GM19328 (cell line): Measurements from ENCODE around the gene APH1A.
"Not testable (repeated sequence)": the region's sequence is repeated elsewhere in the genome, so short reads cannot be mapped to it uniquely, and the experiment has no call there.

Experiments used
- ATAC-seq: cut with Tn5 transposase; IDR thresholded peaks from one replicate; pipeline ENCODE4 v1.9.1; 2021; ENCODE audit warnings: mild to moderate bottlenecking, moderate library complexity; ENCODE audit not compliant: unreplicated experiment

APH1A gene

DNA sequence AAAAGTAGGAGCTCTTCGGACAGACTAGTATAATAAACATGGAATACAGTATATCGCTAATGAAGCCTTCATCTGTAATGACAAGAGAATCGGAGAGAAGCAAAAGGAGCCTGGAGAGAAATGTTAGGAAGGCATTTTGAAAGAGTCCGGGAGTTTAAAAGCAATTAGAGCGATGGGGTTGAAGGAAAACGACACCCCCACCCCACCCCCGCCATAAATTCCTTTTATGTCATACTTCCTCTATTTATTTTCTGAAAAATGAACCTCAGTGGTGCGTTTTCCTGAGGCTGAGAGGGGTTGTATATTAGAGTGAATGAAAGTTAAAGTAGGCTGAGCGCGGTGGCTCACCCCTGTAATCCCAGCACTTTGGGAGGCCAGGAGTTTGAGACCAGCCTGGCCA, 635 bp upstream of the APH1A start:
- ATAC-seq: no peak

DNA sequence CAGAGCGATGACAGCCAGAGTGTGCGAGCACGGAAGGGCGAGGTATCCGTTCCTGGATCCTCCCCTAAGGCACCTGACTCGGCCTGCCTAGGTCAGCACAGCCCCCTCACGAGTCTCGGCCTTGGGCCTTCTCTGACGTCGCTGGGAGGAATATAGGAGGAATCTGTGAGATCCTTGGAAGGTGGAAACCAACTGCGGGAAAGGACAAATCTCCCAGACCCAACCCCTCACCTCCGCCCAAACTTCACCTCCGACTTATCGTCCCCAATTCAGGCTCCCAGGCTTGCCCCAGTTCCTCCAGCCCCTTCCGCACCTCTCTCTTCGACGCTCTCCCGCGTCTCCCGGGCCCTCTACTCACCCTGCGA, 494 bp downstream of the APH1A start:
- ATAC-seq: no peak

DNA sequence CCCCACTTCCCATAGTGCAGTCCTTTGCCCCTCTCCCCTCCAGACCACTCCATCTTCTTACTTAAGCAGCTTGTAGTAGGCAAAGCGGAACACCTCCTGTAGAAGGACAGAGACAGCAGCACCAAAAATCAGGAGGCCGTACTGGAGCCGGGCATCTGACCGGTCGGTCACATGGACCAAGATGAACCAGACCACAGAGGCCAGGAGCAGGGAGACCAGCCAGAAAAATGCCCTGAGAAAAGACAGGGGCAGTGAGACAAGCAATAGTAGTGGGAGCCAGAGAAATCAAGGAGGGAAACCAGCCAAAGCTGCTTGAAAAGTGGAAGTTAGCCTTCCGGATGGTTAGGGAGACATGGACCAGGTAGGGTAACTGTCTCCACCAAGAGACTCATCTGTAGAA, 920 bp downstream of the APH1A start:
- no peak for ATAC-seq

DNA sequence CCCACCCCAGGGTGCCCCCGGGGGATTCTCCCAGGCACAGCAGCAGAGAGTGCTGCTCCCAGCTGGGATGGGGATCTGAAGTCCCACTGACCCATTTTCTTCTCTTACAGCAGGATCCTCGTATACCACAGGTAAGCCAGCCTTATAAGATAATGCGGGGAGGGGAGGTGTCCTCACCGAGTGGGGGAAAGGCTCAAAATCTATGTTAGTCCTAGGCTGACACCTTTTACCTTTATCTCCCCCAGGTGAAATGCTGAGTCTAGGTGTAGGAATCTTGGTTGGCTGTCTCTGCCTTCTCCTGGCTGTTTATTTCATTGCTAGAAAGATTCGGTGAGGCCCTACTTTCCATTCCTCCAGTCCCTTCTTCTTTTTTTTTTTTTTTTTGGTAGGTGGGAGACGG, 5.3 kb downstream of the APH1A start:
- ATAC-seq: no peak

DNA sequence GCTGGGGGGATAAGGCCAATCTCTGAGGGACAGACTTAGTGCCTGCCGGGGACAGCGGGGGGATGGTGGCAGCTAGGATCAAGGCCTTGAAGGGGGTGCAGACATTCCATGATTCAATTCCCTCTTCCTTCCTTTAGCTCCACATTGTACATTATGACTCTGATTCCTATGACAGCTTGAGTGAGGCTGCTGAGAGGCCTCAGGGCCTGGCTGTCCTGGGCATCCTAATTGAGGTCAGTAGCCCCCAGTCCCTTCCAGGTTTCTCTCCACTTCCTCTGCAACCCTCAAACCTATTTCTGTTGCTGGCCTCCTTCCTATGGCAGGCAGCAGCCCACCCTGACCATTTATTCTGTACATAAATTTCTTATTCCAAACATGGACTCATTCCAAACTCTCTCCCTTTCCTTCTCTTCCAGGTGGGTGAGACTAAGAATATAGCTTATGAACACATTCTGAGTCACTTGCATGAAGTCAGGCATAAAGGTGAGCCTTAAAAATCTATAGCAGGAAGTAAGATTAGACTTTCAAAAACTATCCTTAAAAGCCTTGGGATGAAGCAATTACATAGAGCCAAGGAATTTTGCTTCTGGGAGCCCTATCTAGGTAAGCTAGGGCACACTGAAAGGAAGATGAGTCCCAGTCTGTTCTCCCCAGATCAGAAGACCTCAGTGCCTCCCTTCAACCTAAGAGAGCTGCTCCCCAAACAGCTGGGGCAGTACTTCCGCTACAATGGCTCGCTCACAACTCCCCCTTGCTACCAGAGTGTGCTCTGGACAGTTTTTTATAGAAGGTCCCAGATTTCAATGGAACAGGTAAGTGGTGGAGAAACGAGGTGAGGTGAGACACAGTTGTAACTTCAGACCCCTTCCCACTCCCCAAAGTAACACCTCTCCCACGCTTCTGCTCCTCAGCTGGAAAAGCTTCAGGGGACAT, 6.2 kb downstream of the APH1A start:
- ATAC-seq: no peak

DNA sequence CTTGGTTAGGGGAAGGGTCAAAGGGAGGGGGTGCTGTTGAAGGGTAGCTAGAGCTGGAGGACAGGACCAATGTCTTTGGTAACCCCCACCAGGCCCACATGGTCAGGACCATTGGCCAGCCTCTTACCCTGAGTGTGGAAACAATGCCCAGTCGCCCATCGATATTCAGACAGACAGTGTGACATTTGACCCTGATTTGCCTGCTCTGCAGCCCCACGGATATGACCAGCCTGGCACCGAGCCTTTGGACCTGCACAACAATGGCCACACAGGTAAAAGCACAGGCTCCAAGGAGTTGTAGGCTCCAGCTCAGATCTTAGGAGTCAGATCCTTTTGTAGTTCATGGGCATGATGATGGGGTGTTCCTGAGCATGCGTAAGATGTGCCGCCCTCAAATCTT, 7.4 kb downstream of the APH1A start:
- ATAC-seq: no peak

DNA sequence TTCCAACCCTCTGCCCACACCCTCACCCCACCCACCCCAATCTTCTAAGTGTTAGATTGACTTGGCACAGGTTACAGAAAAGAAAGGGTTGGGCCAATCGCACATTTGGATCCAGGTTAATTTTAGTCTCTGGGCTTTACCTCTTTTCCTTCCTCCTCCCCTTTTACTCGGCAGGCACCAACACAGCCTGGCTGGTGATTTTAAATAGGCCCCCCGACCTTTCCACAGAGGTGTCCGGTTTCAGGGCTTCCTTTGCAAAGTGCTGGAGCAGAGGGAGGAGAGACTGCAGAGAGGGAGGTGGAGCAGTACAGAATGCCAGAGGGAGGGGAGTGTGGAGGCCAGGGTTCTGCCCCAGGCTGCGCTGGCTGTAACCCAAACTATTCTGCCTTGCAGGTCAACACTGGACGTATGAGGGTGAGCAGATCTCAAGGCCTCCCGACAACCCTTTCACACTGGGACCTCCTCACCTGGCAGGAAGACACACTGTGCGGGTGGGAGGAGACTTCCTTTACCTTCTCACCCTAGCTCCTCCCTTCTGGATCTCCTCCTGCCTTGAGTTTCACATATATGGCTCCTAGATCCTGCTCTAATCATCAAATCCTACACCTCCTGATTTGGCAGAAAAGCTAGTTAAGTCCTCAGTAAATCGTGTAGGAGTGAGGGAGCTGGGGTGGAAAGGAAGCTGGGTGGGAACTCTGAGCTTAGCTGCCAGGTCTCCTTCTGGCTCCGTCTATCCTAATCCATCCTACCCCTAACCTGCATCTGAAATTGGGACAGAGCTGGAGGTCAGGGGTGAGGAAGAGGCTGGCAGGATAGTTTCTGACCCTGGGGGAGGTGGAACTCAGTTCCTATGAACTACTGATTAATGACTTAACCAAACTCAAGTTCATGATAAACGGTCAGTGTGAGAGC, 8.8 kb downstream of the APH1A start:
- no peak for ATAC-seq

DNA sequence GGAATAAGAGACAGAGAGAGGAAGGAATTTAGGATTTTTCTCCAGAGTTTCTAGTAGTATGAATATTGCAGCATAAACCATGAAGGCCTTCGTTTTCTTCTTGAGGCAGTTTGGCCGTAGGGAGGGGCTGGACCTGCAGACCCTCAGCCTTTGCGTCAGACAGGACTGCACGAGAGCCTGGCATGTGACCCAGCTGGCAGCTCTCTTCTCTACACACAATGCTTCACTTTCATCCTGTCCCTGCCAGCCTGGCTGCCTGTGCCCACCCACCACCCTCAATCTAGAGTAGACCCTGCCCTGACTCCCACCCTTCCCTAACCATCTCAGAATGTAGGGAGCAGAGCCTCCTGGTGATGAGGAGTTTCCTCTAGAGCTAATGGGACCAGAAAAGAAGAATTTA, 9.6 kb downstream of the APH1A start:
- ATAC-seq: no peak

DNA sequence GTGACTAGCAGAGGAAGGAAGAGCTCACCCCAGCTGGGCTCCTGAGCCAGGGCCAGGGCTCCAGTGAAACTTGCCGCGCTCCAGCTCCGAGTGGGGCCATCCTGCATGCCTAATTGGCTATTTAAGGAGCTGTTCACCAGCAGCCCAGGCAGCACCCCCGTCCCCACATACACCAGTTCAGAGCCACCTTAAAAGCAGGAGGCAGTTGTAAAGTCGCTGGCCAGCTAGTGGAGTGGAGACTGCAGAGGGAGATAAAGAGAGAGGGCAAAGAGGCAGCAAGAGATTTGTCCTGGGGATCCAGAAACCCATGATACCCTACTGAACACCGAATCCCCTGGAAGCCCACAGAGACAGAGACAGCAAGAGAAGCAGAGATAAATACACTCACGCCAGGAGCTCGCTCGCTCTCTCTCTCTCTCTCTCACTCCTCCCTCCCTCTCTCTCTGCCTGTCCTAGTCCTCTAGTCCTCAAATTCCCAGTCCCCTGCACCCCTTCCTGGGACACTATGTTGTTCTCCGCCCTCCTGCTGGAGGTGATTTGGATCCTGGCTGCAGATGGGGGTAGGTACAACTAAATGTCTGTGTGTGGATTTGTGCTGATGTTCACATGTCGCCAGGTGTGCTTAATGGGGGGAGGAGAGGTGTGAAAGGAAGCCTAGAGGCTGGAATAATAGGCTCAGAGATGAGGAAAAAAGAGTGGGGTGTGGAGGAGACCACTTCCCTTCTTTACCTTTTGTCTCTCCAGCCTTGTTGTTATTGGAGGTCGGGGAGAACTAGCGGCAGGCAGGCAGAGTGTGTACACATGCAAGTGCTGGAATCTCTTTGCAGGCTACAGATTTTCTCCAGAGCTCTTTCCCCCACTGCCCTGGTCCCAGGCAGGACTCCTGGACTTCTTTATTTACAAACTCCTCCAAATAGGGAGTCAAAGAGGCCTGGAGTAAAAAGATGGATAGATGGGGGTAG, 10.9 kb downstream of the APH1A start, which contains the start of gene CA14:
Gene CA14 (plus strand): TSS at position 151 of the 962 bp plus-strand sequence. CDS start 355 bp downstream, at position 506.
- ATAC-seq: no peak

DNA sequence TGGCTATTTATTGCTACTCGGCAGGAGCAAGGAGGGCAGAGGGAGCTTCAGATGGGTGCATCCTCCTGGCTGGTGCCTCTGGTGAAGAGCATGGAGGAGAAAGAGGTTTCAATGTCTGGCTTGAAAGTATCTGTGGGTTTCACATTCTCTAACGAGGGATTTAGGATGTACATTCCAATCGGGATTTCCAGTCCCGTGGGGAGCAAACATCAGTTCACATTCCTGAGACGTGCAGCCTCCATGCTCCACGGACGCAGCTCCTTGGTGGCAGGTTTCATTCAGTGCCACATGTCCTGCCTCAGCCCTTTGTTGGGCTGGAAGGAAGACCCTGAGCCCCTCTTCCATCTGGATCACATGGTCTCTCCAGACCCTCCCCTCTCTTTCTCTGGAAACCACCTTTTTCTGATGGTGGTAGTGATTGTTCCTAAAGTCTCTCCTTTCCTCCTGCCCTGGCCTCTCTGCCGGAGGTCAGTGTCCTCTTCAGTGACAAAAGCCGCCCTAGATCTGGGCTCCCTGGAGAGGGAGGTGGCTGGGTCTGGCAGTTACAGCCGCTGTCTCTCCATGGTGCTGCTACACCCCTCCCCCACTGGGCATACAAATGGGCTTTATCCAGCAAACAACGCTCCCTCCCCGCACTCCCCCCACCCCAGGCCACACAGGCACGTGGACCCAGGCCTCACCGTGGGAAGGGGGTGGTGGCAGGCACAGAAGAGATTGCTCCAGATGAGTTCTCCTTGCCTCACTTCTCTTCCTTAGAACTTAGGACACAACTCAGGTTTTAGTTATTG, 12.1 kb downstream of the APH1A start:
- ATAC-seq: no peak

DNA sequence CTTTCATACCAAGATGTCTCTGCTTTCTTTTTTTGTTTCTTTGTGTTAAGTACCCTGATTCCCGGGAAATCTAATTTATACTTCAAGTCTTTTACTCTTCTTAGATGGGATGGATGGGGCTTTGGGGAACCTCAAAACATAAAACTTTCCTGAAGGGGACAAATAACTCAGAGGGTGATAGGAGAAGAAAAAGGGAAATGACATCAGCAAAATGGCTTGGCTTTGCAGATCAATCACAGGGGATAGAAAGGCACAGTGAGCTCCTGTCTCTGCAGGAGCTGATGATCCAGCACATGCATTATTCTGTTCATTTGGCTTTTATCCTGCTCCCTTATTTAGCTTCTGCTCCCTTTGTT, 12.6 kb downstream of the APH1A start:
- no peak for ATAC-seq

DNA sequence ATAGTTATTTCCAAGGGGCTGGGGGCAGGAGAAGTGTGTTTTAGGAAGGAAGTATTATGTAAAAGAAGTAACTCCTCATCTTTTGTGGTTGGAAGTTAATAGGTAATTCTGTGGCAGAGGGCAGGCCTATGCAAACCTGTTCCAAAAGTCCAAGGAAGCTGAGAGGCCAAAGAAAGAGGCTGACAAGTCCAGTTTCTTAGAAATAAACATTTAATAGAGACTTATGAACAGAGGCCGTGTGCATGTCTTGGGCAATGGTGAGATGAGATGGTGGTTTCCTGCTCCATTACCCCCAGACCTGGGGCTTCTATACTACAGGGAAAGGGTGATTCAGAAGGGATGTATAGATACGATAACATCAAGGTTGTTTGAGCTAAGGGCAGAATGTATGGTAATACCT, 18.9 kb downstream of the APH1A start:
- ATAC-seq: no peak

DNA sequence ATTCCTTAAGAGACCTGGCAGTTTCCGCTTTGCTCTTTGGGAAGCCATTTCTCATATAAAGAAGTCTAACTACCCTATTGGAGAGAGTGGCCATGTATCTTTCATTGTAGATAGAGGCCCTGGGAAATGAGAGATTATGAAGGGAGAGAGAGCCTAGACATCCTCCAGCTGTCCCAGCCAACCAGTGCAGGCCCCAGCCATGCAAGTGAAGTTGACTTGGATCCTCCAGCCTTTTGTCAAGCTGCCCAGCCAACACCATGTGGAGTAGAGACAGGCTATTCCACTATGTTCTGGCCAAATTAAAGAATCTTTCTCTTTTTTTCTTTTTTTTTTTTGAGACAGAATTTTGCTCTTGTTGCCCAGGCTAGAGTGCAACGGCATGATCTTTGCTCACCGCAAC, 25.8 kb downstream of the APH1A start:
- no peak for ATAC-seq

DNA sequence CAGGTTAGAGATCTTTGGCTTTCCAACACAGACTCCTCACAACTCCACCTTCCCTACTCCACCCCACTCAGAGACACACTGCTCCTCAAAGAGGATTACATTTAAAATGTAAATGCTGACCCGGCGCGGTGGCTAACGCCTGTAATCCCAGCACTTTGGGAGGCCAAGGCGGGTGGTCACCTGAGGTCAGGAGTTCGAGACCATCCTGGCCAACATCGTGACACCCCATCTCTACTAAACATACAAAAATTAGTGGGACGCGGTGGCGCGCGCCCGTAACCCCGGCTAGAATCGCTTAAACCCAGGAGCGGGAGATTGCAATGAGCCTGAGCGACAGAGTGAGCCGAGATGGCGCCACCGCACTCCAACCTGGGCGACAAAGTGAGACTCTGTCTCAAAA, 31.1 kb downstream of the APH1A start:
- no peak for ATAC-seq

DNA sequence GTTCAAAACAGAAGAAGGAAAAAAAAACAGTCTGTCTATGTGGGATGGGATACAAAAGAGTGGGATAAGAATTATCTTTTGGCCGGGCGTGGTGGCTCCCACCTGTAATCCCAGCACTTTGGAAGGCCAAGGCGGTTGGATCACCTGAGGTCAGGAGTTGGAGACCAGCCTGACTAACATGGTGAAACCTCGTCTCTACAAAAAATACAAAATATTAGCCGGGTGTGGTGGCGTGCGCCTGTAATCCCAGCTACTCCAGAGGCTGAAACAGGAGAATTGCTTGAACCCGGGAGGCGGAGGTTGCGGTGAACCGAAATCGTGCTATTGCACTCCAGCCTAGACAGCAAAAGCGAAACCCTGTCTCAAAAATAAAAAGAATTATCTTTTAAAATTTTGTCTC, 31.6 kb downstream of the APH1A start:
- not testable (repeated sequence) for ATAC-seq

DNA sequence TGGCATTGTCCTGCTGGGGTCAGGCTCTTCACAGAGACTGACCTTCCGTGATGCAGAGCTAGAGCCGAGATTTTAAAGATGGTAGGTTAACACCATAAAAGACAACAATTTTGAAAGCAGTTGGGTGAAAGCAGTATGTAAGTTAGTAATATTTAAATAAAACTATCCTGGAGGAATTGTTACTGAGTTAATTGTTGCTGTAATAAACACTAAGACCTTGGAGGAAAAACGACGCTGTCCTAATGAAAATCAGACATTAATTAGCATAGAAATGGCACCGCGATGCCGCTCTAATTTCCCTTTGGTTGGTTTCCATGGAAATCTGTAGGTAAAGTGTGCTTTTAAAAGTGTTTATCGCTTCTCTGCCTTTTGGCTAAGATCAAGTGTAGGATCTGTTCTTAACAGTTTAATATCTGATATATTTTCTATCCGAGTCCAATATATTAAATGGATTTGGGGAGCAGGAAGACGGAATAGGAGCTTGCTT, 32.2 kb downstream of the APH1A start:
- ATAC-seq: no peak

DNA sequence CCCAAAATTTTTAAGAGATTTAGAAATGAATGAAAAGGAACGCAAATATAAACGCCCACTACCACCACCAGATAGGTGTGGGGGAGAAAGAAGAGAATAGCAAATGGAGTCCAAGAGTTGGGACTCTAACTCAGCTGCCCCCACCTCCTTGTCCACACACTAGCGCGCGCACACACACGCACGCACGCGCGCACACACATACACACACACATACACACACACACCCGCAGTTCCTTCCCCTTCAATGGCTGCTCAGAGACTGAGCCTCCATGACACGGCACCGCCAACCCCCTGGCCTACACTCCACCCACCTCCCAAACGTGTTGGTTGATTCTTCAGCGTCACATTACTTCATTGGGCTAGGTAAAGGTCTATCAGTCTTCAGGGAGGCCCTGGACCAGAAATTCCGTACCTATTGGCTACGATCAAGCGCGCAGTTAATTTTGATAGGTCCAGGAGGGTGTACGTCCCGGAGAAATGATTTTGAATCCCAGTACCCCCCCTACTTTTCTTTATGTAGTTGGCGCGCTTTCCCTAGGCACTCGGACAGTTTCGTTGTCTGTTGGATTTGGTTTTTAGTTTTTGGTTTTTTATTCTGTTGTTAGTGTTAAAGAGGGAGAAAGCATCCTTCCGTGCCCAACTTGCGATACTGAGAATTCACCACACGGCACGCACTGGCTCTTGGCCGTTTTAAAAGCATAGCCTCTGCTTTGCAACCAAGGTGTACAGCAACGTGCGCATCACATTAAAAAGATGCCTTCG, 32.8 kb downstream of the APH1A start, which contains the start of gene ANP32E:
Gene ANP32E (minus strand): TSS at position 261 of the 762 bp plus-strand sequence. CDS start 326 bp downstream, outside the sequence.
- ATAC-seq: peak; percentile 86

DNA sequence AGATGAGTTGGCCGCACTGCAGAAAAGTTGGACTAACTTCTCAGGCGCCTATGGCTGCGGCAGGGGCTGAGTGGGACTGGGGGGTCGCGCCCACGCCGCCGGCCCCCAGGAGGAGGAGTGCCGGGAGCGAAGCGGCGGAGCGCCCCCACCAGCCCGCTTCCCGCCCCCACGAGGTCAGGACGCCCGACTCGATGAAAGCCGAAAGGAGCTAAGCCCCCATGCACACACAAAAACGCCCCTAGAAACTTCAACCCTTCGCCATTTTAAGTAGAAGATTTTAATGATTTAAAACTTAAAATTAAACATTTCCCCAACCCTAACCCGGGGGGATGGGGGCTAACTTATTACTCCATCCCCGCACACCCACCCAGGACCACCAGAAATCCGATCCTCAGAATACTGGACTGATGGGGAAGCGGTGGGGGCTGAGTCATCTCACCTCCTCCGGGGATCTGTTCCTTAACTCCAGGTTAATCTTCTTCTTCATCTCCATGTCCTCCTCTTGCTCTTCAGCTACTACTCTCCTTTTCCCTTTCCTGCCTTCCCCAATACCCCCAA, 33.4 kb downstream of the APH1A start:
- ATAC-seq: no peak
